Parathyroid adenoma (tissue), 2 donors: Measurements from ENCODE around the gene VCAN.

Experiments
- H2AFZ ChIP-seq: fragments of 300-600 bp; sonication (generic); one replicate; pipeline ENCODE4 v1.7.0; 2017; ENCODE audit warnings: antibody characterized with exemption, mild to moderate bottlenecking
- H3K27ac ChIP-seq: fragments of 300-600 bp; sonication (generic); one replicate; pipeline ENCODE4 v1.7.0; 2017
- H3K27me3 ChIP-seq: fragments of 300-600 bp; sonication (generic); one replicate; pipeline ENCODE4 v1.7.0; 2017; ENCODE audit warnings: low read length; ENCODE audit not compliant: control insufficient read depth, insufficient read depth
- H3K36me3 ChIP-seq: fragments of 300-600 bp; sonication (generic); one replicate; pipeline ENCODE4 v1.7.0; 2017; ENCODE audit warnings: low read length; ENCODE audit not compliant: control insufficient read depth, insufficient read depth
- H3K4me1 ChIP-seq: fragments of 300-600 bp; sonication (generic); one replicate; pipeline ENCODE4 v1.7.0; 2017; ENCODE audit warnings: control low read depth
- H3K4me2 ChIP-seq: fragments of 300-600 bp; sonication (generic); one replicate; pipeline ENCODE4 v1.7.0; 2017; ENCODE audit warnings: low read length
- H3K4me3 ChIP-seq: fragments of 300-600 bp; sonication (generic); one replicate; pipeline ENCODE4 v1.7.0; 2017; ENCODE audit warnings: low read depth, low read length
- H3K79me2 ChIP-seq: fragments of 300-600 bp; sonication (generic); one replicate; pipeline ENCODE4 v1.7.0; 2017; ENCODE audit warnings: control low read depth
- H3K9ac ChIP-seq: fragments of 300-600 bp; sonication (generic); one replicate; pipeline ENCODE4 v1.7.0; 2017; ENCODE audit warnings: mild to moderate bottlenecking
- H3K9me3 ChIP-seq: fragments of 300-600 bp; sonication (generic); one replicate; pipeline ENCODE4 v1.7.0; 2017; ENCODE audit warnings: low read length; ENCODE audit not compliant: control insufficient read depth
- TF ChIP-seq, protein P1 (sequence below): fragments of 300-600 bp; sonication (generic); IDR thresholded peaks from one replicate; pipeline ENCODE4 v1.7.0; 2017; ENCODE audit warnings: antibody characterized with exemption, mild to moderate bottlenecking
- donor health status: primary hyperparathyroidism.

VCAN gene

DNA sequence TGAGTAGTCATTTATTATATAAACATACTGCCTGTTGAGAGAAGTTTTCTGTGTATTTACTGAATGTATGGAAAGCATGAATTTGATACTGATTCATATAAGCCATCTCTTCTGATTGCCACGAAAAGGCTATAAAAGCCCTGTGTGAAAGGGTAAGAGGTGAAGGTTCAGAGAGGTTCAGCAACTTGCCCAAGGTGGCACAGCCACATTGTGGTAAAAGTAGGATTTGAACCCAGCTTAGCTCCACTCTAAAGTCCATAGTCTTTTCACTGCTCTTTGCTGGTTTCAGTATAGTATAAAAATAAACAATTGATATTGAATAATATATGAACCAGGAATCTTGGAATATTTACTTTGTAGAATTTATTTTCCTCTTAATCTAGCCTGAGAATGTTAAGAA is 71.3 kb downstream of the VCAN start:
- H3K4me3 ChIP-seq, result no peak overlapping the region
- TF ChIP-seq, protein P1, sequence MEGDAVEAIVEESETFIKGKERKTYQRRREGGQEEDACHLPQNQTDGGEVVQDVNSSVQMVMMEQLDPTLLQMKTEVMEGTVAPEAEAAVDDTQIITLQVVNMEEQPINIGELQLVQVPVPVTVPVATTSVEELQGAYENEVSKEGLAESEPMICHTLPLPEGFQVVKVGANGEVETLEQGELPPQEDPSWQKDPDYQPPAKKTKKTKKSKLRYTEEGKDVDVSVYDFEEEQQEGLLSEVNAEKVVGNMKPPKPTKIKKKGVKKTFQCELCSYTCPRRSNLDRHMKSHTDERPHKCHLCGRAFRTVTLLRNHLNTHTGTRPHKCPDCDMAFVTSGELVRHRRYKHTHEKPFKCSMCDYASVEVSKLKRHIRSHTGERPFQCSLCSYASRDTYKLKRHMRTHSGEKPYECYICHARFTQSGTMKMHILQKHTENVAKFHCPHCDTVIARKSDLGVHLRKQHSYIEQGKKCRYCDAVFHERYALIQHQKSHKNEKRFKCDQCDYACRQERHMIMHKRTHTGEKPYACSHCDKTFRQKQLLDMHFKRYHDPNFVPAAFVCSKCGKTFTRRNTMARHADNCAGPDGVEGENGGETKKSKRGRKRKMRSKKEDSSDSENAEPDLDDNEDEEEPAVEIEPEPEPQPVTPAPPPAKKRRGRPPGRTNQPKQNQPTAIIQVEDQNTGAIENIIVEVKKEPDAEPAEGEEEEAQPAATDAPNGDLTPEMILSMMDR, result no peak
- H3K4me2 ChIP-seq, result no peak overlapping the region
- H3K9me3 ChIP-seq, result no peaks in the 10 kb centered on the region
- no peak overlapping the region for H2AFZ ChIP-seq
- H3K36me3 ChIP-seq, result no peaks in the 10 kb centered on the region
- no peaks in the 10 kb centered on the region for H3K79me2 ChIP-seq
- H3K4me1 ChIP-seq, result no peaks in the 10 kb centered on the region
- no peak overlapping the region for H3K27ac ChIP-seq
- H3K27me3 ChIP-seq, result no peaks in the 10 kb centered on the region
- no peak overlapping the region for H3K9ac ChIP-seq

DNA sequence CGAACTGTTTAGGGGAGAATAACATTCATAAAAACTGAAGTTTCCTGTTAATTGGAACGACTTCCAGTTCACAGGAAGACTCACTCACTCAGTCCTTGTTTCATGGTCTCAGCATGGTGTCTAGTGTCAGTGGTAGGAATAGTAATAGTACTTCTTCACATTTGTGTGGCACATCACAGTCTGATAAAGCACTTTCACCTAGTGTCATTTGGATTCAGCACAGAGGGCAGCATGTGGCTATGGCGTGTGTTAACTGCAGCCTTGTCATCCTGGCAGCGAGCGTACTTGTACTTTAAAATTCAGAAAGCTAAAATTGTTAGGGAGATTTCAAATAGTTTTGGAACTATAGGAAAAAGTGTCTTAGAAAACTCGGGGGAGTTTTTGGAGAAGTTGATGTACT is 72.4 kb downstream of the VCAN start:
- Histone ChIP-seq H2AFZ (no peak overlapping the region), H3K36me3 (no peaks in the 10 kb centered on the region), H3K27me3 (no peaks in the 10 kb centered on the region), H3K4me1 (no peaks in the 10 kb centered on the region), H3K9me3 (no peaks in the 10 kb centered on the region), H3K79me2 (no peaks in the 10 kb centered on the region), H3K27ac (no peak overlapping the region), H3K4me3 (no peak overlapping the region), H3K9ac (no peak overlapping the region), H3K4me2 (no peak overlapping the region)
- TF ChIP-seq, protein P1, result no peak

DNA sequence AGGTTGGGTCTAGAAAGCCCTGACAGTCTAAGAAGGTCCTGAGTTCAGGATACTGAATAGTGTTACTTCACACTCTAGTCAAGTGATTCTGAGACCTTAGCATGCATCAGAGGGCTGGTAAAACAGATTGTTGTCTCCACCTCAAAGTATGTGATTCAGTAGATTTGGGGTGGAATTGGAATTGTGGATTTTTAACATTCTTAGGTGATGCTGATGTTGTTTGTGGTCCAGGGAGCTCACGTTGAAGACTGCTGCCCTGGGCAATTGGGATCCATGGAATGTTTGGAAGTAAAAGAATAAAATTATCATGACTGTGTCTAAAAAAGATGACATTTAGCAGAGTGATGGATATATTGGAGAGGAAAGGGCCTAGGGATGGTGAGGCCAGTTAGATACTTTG is 75.6 kb downstream of the VCAN start:
- H2AFZ ChIP-seq, result no peak overlapping the region
- no peak overlapping the region for H3K4me2 ChIP-seq
- no peaks in the 10 kb centered on the region for H3K4me1 ChIP-seq
- TF ChIP-seq, protein P1, result no peak
- no peaks in the 10 kb centered on the region for H3K79me2 ChIP-seq
- H3K9me3 ChIP-seq, result no peaks in the 10 kb centered on the region
- H3K9ac ChIP-seq, result no peak overlapping the region
- H3K4me3 ChIP-seq, result no peak overlapping the region
- H3K27me3 ChIP-seq, result no peaks in the 10 kb centered on the region
- H3K36me3 ChIP-seq, result no peaks in the 10 kb centered on the region
- H3K27ac ChIP-seq, result no peak overlapping the region

DNA sequence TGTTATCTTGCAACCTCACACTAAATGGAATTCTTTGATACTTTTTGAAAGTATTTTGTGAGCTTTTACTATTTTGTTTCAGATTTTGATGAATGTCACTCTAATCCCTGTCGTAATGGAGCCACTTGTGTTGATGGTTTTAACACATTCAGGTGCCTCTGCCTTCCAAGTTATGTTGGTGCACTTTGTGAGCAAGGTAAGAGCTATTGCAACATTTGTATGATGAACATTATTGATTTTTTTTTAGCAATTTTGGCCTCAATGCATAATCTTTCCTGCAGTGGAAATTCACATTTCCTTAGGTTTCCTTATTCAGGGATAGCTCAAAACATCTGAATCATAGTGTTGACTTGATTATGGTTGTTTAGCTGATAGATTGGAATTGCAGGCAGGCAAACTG is 76.3 kb downstream of the VCAN start:
- H2AFZ ChIP-seq, result no peak overlapping the region
- no peak overlapping the region for H3K4me3 ChIP-seq
- H3K9me3 ChIP-seq, result no peaks in the 10 kb centered on the region
- H3K79me2 ChIP-seq, result no peaks in the 10 kb centered on the region
- H3K4me2 ChIP-seq, result no peak overlapping the region
- H3K4me1 ChIP-seq, result no peaks in the 10 kb centered on the region
- H3K9ac ChIP-seq, result no peak overlapping the region
- no peak overlapping the region for H3K27ac ChIP-seq
- no peaks in the 10 kb centered on the region for H3K27me3 ChIP-seq
- TF ChIP-seq, protein P1, result no peak
- no peaks in the 10 kb centered on the region for H3K36me3 ChIP-seq

DNA sequence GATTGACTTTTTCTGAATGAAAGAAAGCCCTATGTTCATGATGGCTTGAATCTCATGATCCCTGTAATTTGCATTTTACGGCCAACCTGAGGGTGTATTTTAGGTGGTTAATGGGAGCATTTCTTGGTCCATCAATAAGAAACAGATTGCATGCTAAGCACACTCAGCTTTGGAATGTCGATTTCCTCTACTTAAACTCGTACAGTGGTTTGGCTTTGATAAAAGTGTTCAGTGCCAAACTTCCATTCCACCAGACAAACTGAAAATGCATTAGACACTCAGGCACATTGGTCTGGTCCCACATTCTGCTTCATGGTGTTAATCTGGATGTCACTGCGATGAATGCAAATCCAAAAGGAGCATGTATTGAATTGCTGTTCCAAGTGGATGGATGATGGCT is 77.0 kb downstream of the VCAN start:
- no peaks in the 10 kb centered on the region for H3K4me1 ChIP-seq
- no peak overlapping the region for H3K9ac ChIP-seq
- TF ChIP-seq, protein P1, result no peak
- no peaks in the 10 kb centered on the region for H3K9me3 ChIP-seq
- no peak overlapping the region for H2AFZ ChIP-seq
- no peak overlapping the region for H3K4me3 ChIP-seq
- H3K79me2 ChIP-seq, result no peaks in the 10 kb centered on the region
- no peaks in the 10 kb centered on the region for H3K27me3 ChIP-seq
- no peaks in the 10 kb centered on the region for H3K36me3 ChIP-seq
- H3K27ac ChIP-seq, result no peak overlapping the region
- H3K4me2 ChIP-seq, result no peak overlapping the region
